Astrocyte (in vitro differentiated cells and primary cell): Measurements from ENCODE around the gene AFG1L.

Source experiments
- EZH2 ChIP-seq: IDR thresholded peaks from 2 replicates; pipeline ENCODE4 v1.6.1; 2012; ENCODE audit warnings: mild to moderate bottlenecking, low read length, inconsistent platforms; ENCODE audit not compliant: insufficient read depth
- TF ChIP-seq, protein P1 (sequence below): IDR thresholded peaks from 2 replicates; pipeline ENCODE4 v1.5.1; 2011; ENCODE audit warnings: low read depth, mild to moderate bottlenecking, inconsistent platforms, low read length, moderate library complexity; ENCODE audit not compliant: insufficient read depth

- TF ChIP-seq, protein P1, sequence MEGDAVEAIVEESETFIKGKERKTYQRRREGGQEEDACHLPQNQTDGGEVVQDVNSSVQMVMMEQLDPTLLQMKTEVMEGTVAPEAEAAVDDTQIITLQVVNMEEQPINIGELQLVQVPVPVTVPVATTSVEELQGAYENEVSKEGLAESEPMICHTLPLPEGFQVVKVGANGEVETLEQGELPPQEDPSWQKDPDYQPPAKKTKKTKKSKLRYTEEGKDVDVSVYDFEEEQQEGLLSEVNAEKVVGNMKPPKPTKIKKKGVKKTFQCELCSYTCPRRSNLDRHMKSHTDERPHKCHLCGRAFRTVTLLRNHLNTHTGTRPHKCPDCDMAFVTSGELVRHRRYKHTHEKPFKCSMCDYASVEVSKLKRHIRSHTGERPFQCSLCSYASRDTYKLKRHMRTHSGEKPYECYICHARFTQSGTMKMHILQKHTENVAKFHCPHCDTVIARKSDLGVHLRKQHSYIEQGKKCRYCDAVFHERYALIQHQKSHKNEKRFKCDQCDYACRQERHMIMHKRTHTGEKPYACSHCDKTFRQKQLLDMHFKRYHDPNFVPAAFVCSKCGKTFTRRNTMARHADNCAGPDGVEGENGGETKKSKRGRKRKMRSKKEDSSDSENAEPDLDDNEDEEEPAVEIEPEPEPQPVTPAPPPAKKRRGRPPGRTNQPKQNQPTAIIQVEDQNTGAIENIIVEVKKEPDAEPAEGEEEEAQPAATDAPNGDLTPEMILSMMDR: no peak
- TF ChIP-seq EZH2: no peak
These were observed 46.5 kb downstream of the AFG1L start for GRCh38 chr6:108341372-108341771.
